VCaP (cell line): ENCODE results near the gene LDAH.

Experiments
- H3K27ac ChIP-seq: fragments of 450-650 bp; 2 replicates; pipeline ENCODE4 v1.5.1; 2017
- CTCF ChIP-seq: fragments of 450-650 bp; conservative IDR thresholded peaks from 2 replicates; pipeline ENCODE4 v1.5.1; 2017; ENCODE audit warnings: mild to moderate bottlenecking, moderate library complexity

Gene LDAH

GRCh38 chr2:20669562-20670314, 153.2 kb downstream of the LDAH start:
- H3K27ac ChIP-seq = no peak overlapping the region
- TF ChIP-seq CTCF = no peak

- no peak overlapping the region for H3K27ac ChIP-seq
- TF ChIP-seq CTCF = no peak
Observed at GRCh38 chr2:20668871-20669475, 153.9 kb downstream of the LDAH start.

GRCh38 chr2:20668451-20668850, 154.4 kb downstream of the LDAH start:
- no peak overlapping the region for H3K27ac ChIP-seq
- TF ChIP-seq CTCF = no peak

GRCh38 chr2:20667531-20668401, 155.1 kb downstream of the LDAH start:
- TF ChIP-seq CTCF = no peak
- H3K27ac ChIP-seq = no peak overlapping the region

GRCh38 chr2:20667151-20667530, 155.8 kb downstream of the LDAH start:
- no peak overlapping the region for H3K27ac ChIP-seq
- 0 out of 2 replicates have a peak, but pooled peaks have one; percentile 9 for TF ChIP-seq CTCF

DNA sequence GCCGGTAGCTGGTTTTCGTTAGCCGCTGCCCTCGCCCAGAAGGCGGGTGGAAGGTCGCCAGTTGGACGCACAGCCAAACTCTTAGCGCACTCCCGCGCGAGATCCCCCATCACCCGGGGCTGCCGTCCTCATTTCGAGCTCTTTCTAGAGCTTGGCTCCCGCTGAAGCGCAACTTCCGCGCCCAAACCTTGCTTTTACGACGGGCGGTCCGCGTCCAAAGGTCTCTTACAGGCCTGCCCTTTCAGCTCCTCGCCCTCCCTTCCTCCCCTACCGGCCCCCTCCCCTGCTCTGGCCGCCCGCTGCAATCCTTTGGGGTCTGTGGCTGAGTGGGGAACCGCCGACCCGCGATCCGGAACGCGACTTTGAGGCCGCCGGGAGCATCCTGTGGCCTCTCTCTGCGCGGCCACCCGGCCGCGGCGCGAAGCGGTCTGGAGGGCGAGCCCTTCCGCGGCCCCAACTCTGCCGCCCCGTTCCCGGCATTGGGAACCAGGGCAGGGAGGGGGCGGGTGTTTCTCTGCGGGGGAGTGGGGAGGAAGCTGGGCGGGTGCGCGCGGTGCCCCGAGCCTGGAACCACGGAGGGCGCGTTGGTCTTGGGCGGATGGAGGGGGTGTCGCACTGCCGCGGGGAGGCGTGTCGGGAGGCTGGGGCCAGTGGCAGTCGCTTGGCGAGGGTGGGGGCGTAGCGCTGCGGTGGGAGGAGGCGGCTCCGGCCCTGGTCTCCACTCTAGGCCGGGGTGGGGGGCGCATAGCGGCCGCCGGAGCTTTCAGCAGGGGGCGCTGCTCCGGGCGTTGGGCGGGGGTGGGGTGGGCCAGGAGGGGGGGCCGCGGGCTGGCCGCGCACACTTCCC, 156.4 kb downstream of the LDAH start, which contains the start of gene GDF7:
GDF7 (plus strand) TSS at position 841 of the 847 bp plus-strand sequence. CDS start 96 bp downstream, outside the sequence.
- H3K27ac ChIP-seq = no peak within 1 kb of the TSS
- TF ChIP-seq CTCF = peak; percentile 41
